Heart left ventricle (tissue), 16 donors: ENCODE measurements around the gene DRC7. TPM values are rescaled to one million over a fixed set of nuclear protein-coding genes. Genes with fewer than 3 reads are reported as not detected.

Experiments used
- ATAC-seq, 4 donors: fragments of 200-7000 bp; cut with Tn5 transposase; one replicate each; pipeline ENCODE4 v1.9.1; 2020 to 2022; ENCODE audit warnings: moderate library complexity in 4 of 4, mild to moderate bottlenecking in 3 of 4, moderate number of reproducible peaks in 1 of 4
- DNase-seq, 5 donors: peaks; one replicate each; pipeline ENCODE4 v3.0.0-alpha.2; 2020
- H3K27ac ChIP-seq, 12 donors: fragments of 200-600 bp; sonication (generic) in 4 of 12; one replicate each; pipeline versions ENCODE4 v1.5.0 to v1.8.0; 2016 to 2022; ENCODE audit warnings: mild to moderate bottlenecking in 2 of 12
- H3K27me3 ChIP-seq, 9 donors: fragments of 200-600 bp; sonication (generic) in 2 of 9; one replicate each; pipeline versions ENCODE4 v1.5.1 to v1.8.0; 2016 to 2022; ENCODE audit warnings: mild to moderate bottlenecking in 3 of 9
- H3K36me3 ChIP-seq, 9 donors: fragments of 200-600 bp; sonication (generic) in 2 of 9; one replicate each; pipeline versions ENCODE4 v1.5.0 to v1.8.0; 2018 to 2022; ENCODE audit warnings: mild to moderate bottlenecking in 2 of 9
- H3K4me1 ChIP-seq, 12 donors: fragments of 200-600 bp; sonication (generic) in 4 of 12; one replicate each; pipeline versions ENCODE4 v1.5.0 to v1.8.0; 2016 to 2022; ENCODE audit warnings: mild to moderate bottlenecking in 3 of 12
- H3K4me3 ChIP-seq, 12 donors: fragments of 200-600 bp; sonication (generic) in 4 of 12; one replicate each; pipeline versions ENCODE4 v1.5.0 to v1.8.0; 2017 to 2022; ENCODE audit warnings: mild to moderate bottlenecking in 9 of 12, moderate library complexity in 4 of 12
- H3K9me3 ChIP-seq, 12 donors: fragments of 200-600 bp; sonication (generic) in 4 of 12; one replicate each; pipeline versions ENCODE4 v1.5.0 to v1.8.0; 2016 to 2022; ENCODE audit warnings: mild to moderate bottlenecking in 1 of 12
- CTCF ChIP-seq, 12 donors: fragments of 200-600 bp; sonication (generic) in 4 of 12; IDR thresholded peaks; one replicate each; pipeline versions ENCODE4 v1.5.0 to v1.8.0; 2018 to 2022; ENCODE audit warnings: antibody characterized with exemption in 12 of 12, mild to moderate bottlenecking in 5 of 12
- POLR2A ChIP-seq, 2 donors: fragments of 450-650 bp; IDR thresholded peaks; one replicate each; pipeline ENCODE4 v1.6.1; 2017; ENCODE audit warnings: antibody characterized with exemption in 2 of 2, mild to moderate bottlenecking in 2 of 2, moderate library complexity in 2 of 2
- WGBS, 4 donors: extraction: QIAGEN DNeasy Blood & Tissue Kit in 2 of 4; methylation state at CpG; one replicate each; pipeline versions ENCODE4 v1.1.5 to v1.1.7; 2013 to 2018; 5-methylcytosine and 5-hydroxymethylcytosine counted together
- intact Hi-C, 10 donors: fragments of 100-400 bp; cut with DNase I; formaldehyde crosslinking; loops; one replicate each; pipeline versions ENCODE4 v1.11.1 to v1.14.2; 2022
- polyA plus RNA-seq, 2 donors: library from polyadenylated mRNA; stranded (reverse); fragments of 200-250 nt; gene quantifications; one replicate each; pipeline ENCODE4 v1.2.3, GENCODE V29; 2013
- total RNA-seq, 9 donors: library from RNA; depleted of rRNA in 2 of 9; stranded (reverse); fragments of >200 nt in 2 of 9; fragmentation: NEBNext Ultra II Directional in 3 of 9; extraction: Animal tissue kit (Norgen Biotek cat#: 25700) in 3 of 9; gene quantifications; one replicate each; pipeline versions ENCODE4 v1.1.0 to v1.2.4, GENCODE V29; 2016 to 2023
- donor health status: ischemic (EF 13 %, LVEDD 7.1; RV severe dilation, severe dysfunction).
- donor health status: healthy with polysubstance abuse.
- donor health status: DM: no; HTN: yes; CAD: no.
- donor health status: DM: no; HTN: no; CAD: no.
- donor health status: ischemic (EF 25% LVEDD 6.9; RV normal size, moderate dysfunction).
- donor health status: ischemic (EF 25% LVEDD 5.7; RV mildly dilated, moderate dysfunction).
- donor health status: healthy.
- donor health status: DM: yes; HTN: yes; CAD: no.
- donor health status: ischemic (EF 35%, LVEDD 5.7; RV mildly dilated, moderate dysfunction).
- donor health status: nonischemic (EF 11% LVEDD 7.7; RV severe dilation, severe dysfunction).
- donor health status: DM: yes; HTN: yes; CAD: no.
- donor health status: PGD.
- donor health status: ischemic (EF 29% LVEDD 5.4; RV normal size, mild dysfunction).
- donor health status: nonischemic (EF 23%, LVEDD 6.1; RV moderate dilation, normal function).

DRC7 gene
- total and polyA plus RNA-seq, 11 donors: 0.29 TPM; not detected in 10

- no peak for TF ChIP-seq CTCF (IDR thresholded peaks at IDR 0.05)
- TF ChIP-seq POLR2A (IDR thresholded peaks at IDR 0.05): no peak
- no peaks in the 10 kb centered on the region for H3K36me3 ChIP-seq
- DNase-seq (no peak), ATAC-seq (no peak)
- intact Hi-C loops: loop anchor here in 1 of 10 donors (5.0 kb wide), 1 partner anchor 46 kb away; no protein-coding TSS in a partner anchor
- H3K4me3 ChIP-seq: no peak overlapping the region
- no peaks in the 10 kb centered on the region for H3K27me3 ChIP-seq
- H3K27ac ChIP-seq: no peak overlapping the region
- no peaks in the 10 kb centered on the region for H3K4me1 ChIP-seq
- WGBS, 4 donors: 88 to 96% (median 91%) methylated on average over 11 of the region's 11 CpGs
- no peaks in the 10 kb centered on the region for H3K9me3 ChIP-seq
These were observed 8.9 kb downstream of the DRC7 start for GRCh38 chr16:57703416-57704010.

GRCh38 chr16:57704011-57704904, 9.7 kb downstream of the DRC7 start:
- no peaks in the 10 kb centered on the region for H3K27me3 ChIP-seq
- intact Hi-C loops: loop anchor here in 1 of 10 donors (5.0 kb wide), 1 partner anchor 47 kb away; no protein-coding TSS in a partner anchor
- no peaks in the 10 kb centered on the region for H3K9me3 ChIP-seq
- no peak overlapping the region for H3K4me3 ChIP-seq
- TF ChIP-seq CTCF (IDR thresholded peaks at IDR 0.05) (no peak), POLR2A (IDR thresholded peaks at IDR 0.05) (no peak)
- no peaks in the 10 kb centered on the region for H3K36me3 ChIP-seq
- H3K27ac ChIP-seq: no peak overlapping the region
- DNase-seq (no peak), ATAC-seq (no peak)
- 73 to 80% (median 78%) methylated on average over 11 of the region's 11 CpGs for WGBS, 4 donors
- no peaks in the 10 kb centered on the region for H3K4me1 ChIP-seq

GRCh38 chr16:57704905-57705852, 10.6 kb downstream of the DRC7 start:
- no peak overlapping the region for H3K4me3 ChIP-seq
- H3K9me3 ChIP-seq: no peaks in the 10 kb centered on the region
- DNase-seq: no peak
- TF ChIP-seq POLR2A (IDR thresholded peaks at IDR 0.05) (no peak), CTCF (IDR thresholded peaks at IDR 0.05) (no peak)
- WGBS, 4 donors: 90 to 95% (median 93%) methylated on average over 4 of the region's 4 CpGs
- no peak for ATAC-seq
- intact Hi-C loops: loop anchor here in 2 of 10 donors (5.0 kb wide), 2 partner anchors 43 to 48 kb away; no protein-coding TSS in a partner anchor
- H3K27ac ChIP-seq: no peak overlapping the region
- no peaks in the 10 kb centered on the region for H3K4me1 ChIP-seq
- no peaks in the 10 kb centered on the region for H3K36me3 ChIP-seq
- H3K27me3 ChIP-seq: no peaks in the 10 kb centered on the region
